AG10803 (cell line): Measurements from ENCODE around the gene CCDC43.
"Not testable (repeated sequence)": the region's sequence is repeated elsewhere in the genome, so short reads cannot be mapped to it uniquely, and the experiment has no call there.

Experiments used
- DNase-seq: peaks from one replicate; pipeline ENCODE4 v3.0.0; 2010; ENCODE audit warnings: low read depth
- H3K4me3 ChIP-seq: 2 replicates; pipeline ENCODE4 v1.5.1; 2011; ENCODE audit warnings: mild to moderate bottlenecking, low read length, control low read depth
- TF ChIP-seq, protein P1 (sequence below): conservative IDR thresholded peaks from 2 replicates; pipeline ENCODE4 v1.5.1; 2011; ENCODE audit warnings: mild to moderate bottlenecking, low read length, control low read depth, inconsistent platforms

Gene CCDC43, protein sequence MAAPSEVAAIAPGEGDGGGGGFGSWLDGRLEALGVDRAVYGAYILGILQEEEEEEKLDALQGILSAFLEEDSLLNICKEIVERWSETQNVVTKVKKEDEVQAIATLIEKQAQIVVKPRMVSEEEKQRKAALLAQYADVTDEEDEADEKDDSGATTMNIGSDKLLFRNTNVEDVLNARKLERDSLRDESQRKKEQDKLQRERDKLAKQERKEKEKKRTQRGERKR

DNA sequence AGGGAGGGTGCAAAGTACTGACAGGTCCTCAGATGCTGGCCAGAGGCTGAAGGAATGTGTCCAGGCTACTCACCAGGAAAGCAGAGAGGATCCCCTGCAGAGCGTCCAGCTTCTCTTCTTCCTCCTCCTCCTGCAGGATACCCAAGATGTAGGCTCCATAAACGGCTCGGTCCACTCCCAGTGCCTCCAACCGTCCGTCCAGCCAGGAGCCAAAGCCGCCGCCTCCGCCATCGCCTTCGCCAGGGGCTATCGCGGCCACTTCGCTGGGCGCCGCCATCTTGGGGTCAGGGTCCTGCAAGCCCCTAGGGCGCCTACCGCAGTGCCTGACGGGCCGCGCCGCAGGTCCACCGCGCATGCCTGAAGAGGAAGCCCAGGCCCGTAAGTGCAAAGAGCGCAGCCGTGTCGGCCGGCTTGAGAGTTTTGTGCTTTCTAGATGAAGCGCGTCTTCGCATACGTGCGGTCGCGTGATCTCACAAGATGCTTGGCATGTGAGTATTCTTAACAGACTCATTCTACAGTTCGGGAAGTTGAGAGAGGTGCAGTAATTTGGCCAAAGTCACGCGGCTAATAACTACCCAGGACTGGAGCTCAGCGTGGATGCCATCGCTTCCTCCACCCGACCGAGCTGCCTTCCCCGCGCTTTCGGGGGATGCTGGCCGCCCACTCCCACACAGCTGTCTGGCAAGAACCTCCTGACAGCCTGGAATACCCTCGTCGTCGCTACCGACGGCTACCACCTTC is at the start of gene CCDC43:
CCDC43 (minus strand) TSS at position 300 of the 741 bp plus-strand sequence; CDS start at position 277, 23 bp downstream.
- peak; percentile 92 for DNase-seq
- TF ChIP-seq, protein P1, sequence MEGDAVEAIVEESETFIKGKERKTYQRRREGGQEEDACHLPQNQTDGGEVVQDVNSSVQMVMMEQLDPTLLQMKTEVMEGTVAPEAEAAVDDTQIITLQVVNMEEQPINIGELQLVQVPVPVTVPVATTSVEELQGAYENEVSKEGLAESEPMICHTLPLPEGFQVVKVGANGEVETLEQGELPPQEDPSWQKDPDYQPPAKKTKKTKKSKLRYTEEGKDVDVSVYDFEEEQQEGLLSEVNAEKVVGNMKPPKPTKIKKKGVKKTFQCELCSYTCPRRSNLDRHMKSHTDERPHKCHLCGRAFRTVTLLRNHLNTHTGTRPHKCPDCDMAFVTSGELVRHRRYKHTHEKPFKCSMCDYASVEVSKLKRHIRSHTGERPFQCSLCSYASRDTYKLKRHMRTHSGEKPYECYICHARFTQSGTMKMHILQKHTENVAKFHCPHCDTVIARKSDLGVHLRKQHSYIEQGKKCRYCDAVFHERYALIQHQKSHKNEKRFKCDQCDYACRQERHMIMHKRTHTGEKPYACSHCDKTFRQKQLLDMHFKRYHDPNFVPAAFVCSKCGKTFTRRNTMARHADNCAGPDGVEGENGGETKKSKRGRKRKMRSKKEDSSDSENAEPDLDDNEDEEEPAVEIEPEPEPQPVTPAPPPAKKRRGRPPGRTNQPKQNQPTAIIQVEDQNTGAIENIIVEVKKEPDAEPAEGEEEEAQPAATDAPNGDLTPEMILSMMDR, result no peak
- H3K4me3 ChIP-seq, result peak within 1 kb of the TSS; percentile 100

DNA sequence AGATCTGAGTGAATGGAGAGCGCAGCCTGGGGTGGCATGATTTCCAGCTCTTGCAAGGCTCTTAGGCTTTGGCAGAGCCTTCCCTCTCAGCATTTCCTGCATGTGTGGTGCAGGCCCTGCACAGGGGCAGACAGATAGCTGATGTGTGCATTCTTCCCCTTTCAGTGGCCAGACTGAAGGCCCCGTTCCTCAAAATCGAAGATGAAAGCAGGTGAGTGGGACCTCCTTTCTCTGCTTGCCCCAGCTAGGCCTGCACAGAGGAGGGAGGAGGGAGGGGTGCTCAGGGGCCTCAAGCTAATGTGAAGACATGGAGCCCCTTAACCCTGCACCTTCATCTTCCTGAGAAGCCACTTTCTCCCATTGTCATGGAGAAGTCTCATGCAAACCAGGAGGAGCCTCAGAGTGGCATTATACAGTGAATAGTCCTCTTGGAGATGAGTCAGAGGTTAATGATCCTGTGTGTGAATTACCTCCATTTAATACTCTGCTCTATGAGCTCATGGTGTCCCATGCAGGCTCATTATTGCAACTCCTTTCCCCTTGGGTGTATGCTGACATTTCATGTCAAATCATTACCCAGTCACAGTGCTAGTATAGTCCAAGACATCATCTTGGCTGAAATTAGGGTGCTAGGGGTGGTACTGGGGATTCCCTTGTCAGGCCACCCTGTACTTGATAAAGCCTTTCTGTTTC is 48.8 kb upstream of the CCDC43 start:
- TF ChIP-seq, protein P1, result no peak
- peak; percentile 23 for DNase-seq
- H3K4me3 ChIP-seq, result no peak overlapping the region

DNA sequence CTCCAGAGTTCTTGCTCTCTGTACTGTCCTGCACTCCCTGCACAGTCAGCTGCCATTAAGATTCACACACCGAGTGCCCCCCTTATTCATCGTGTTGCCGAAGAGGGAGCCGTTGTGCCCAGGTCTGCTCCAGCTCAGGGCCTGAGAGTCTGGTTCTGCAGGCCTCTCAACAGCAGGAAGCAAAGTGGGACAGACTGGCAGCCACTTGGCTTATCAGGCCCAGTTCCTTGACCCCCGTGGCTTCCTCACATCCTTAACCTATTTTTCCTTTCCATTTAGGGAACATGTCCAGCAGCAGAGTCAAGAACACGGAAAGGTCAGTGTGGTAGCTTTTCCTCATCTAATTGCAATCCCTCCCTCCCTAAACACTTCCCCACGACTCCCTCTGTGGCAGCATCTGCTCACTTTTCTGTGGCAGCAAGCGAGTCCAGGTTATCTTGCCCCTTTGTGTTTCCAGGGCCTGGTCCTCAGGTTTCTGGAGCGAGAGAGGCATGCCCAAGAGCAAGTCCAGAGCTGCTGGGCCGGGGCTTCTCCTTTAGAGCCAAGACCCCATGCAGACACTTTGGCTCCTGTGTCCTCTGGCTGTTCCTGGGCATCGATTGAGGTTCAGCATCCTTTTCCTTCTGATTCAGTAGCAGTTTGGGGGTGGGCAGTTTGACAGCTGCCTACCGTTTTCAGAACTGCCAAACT is 47.1 kb upstream of the CCDC43 start:
- H3K4me3 ChIP-seq, result no peak overlapping the region
- TF ChIP-seq, protein P1, result no peak
- no peak for DNase-seq

DNA sequence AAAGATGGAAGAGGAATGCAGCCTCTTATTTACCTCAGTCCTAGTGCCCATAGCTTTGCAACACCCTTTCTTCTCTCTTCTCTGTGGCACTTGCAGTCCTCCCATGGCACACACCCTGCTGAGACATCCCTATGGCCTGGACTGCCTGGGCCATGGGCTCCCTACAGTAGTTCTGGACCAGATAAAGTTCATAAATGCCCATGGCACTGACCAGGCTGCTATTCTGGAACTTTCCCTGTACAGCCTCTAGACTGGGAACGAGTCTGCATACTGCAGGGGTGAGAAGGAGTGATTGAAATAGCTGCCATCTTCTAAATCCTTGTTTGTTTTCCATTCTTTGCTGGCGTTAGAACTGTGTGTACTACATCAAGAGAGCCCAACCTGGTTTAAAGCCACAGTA is 44.7 kb upstream of the CCDC43 start:
- no peak overlapping the region for H3K4me3 ChIP-seq
- TF ChIP-seq, protein P1, result no peak
- DNase-seq, result no peak

DNA sequence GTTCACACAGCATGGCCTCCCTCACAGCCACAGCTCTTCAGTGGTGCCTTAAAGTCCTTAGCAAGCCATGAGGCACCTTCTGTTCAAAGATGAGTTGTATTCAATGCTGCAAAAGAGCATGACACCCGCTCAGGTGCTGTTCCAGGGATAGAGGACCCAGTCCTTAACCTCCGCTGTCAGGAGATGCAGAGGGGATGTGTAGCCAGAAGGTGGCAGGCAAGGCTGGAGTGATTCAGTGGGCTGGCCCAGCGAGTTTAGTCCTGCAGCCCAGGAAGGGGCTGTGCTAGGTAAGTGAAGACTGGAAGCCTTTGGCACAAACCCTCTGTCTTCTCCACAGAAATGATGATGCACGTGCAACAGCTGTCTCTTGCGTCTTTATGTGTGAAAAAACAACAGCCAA is 44.2 kb upstream of the CCDC43 start:
- DNase-seq, result no peak

DNA sequence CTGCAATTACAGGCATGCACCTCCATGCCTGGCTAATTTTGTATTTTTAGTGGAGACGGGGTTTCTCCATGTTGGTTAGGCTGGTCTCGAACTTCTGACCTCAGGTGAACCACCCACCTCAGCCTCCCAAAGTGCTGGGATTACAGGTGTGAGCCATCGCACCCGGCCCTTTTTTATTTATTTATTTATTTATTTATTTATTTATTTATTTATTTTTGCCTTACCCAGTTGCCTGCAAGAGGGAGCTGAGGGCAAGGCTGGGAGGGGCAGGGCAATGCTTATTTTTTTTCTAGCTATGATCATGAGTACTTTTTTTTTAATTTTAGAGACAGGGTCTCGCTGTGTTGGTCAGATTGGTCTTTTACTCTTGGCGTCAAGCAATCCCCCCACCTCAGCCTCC is 36.5 kb upstream of the CCDC43 start:
- not testable (repeated sequence) for DNase-seq, H3K4me3 ChIP-seq

More for the DNA sequence above, 44.2 kb upstream of the CCDC43 start:
- H3K4me3 ChIP-seq, result no peak overlapping the region
- TF ChIP-seq, protein P1, result no peak; the same call in 1 of the 2 replicates

DNA sequence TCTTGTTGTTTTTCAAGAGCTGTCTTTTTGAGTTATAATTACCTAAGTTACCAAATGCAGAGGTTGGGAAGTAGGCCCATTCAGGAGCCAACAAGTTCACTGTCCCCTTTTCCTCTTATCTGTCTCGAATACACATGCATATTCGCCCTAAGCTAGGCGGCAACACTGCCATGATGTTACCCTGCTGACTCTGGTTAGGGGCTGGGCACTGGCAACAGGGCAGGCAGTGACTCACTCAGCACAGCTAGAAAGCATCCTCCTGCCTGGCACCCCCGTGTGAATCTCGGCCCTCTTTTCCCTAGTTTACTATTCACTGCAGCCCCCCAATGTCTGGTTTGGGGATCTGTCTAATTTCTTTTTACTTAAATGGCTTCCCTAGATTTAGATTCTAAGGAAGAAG is 32.7 kb upstream of the CCDC43 start:
- TF ChIP-seq, protein P1, result no peak
- H3K4me3 ChIP-seq, result no peak overlapping the region
- DNase-seq, result no peak
